ENCODE measurements around the gene YDJC.
"Not testable (repeated sequence)": the region's sequence is repeated elsewhere in the genome, so short reads cannot be mapped to it uniquely, and the experiment has no call there.

Gene YDJC

GRCh38 chr22:21646608-21647590 lies 17.1 kb upstream of the YDJC start:
- Histone ChIP-seq H3K9ac (ENCODE audit: low read length) (no peak overlapping the region), H3K36me3 (ENCODE audit: control insufficient read depth, insufficient read depth, low read length) (no peaks in the 10 kb centered on the region)

GRCh38 chr22:21645513-21645912 lies 15.7 kb upstream of the YDJC start:
- H3K4me1 ChIP-seq (ENCODE audit: control insufficient read depth, insufficient read depth, low read length); H3K36me3 ChIP-seq (ENCODE audit: control insufficient read depth, insufficient read depth, low read length); H3K4me3 ChIP-seq (ENCODE audit: low read length): not testable (repeated sequence)

More at GRCh38 chr22:21646608-21647590, 17.1 kb upstream of the YDJC start:
- no peaks in the 10 kb centered on the region for H3K27me3 ChIP-seq (ENCODE audit: control insufficient read depth, insufficient read depth, low read length)
- no peak overlapping the region for H3K27ac ChIP-seq (ENCODE audit: low read depth, low read length)
- no peak overlapping the region for H3K4me3 ChIP-seq (ENCODE audit: low read length)
- peaks cover 7% of the 10 kb centered on the region for H3K4me1 ChIP-seq (ENCODE audit: control insufficient read depth, insufficient read depth, low read length)

GRCh38 chr22:21643533-21644357 lies 13.9 kb upstream of the YDJC start:
- H3K27me3 ChIP-seq (ENCODE audit: control insufficient read depth, insufficient read depth, low read length), result no peaks in the 10 kb centered on the region
- peak overlapping the region; percentile 84 for H3K4me3 ChIP-seq (ENCODE audit: low read length)
- no peaks in the 10 kb centered on the region for H3K36me3 ChIP-seq (ENCODE audit: control insufficient read depth, insufficient read depth, low read length)
- H3K27ac ChIP-seq (ENCODE audit: low read depth, low read length), result no peak overlapping the region
- H3K4me1 ChIP-seq (ENCODE audit: control insufficient read depth, insufficient read depth, low read length), result peaks cover 4% of the 10 kb centered on the region
- H3K9ac ChIP-seq (ENCODE audit: low read length), result no peak overlapping the region

More at GRCh38 chr22:21645513-21645912, 15.7 kb upstream of the YDJC start:
- not testable (repeated sequence) for H3K9ac ChIP-seq (ENCODE audit: low read length); H3K27me3 ChIP-seq (ENCODE audit: control insufficient read depth, insufficient read depth, low read length); H3K27ac ChIP-seq (ENCODE audit: low read depth, low read length)

- no peaks in the 10 kb centered on the region for H3K36me3 ChIP-seq (ENCODE audit: control insufficient read depth, insufficient read depth, low read length)
- H3K4me1 ChIP-seq (ENCODE audit: control insufficient read depth, insufficient read depth, low read length), result peaks cover 4% of the 10 kb centered on the region
- peak overlapping the region; percentile 12 for H3K27ac ChIP-seq (ENCODE audit: low read depth, low read length)
- peak overlapping the region; percentile 27 for H3K9ac ChIP-seq (ENCODE audit: low read length)
- no peaks in the 10 kb centered on the region for H3K27me3 ChIP-seq (ENCODE audit: control insufficient read depth, insufficient read depth, low read length)
- H3K4me3 ChIP-seq (ENCODE audit: low read length), result peak overlapping the region; percentile 84
Measured at GRCh38 chr22:21642584-21643448, 13.0 kb upstream of the YDJC start.

- peak within 1 kb of the TSS; percentile 12 for H3K27ac ChIP-seq (ENCODE audit: low read depth, low read length)
- H3K27me3 ChIP-seq (ENCODE audit: control insufficient read depth, insufficient read depth, low read length), result no peaks in the 10 kb centered on the region
- peak within 1 kb of the TSS; percentile 84 for H3K4me3 ChIP-seq (ENCODE audit: low read length)
- peak within 1 kb of the TSS; percentile 29 for H3K9ac ChIP-seq (ENCODE audit: low read length)
- peaks cover 4% of the 10 kb centered on the region for H3K4me1 ChIP-seq (ENCODE audit: control insufficient read depth, insufficient read depth, low read length)
- H3K36me3 ChIP-seq (ENCODE audit: control insufficient read depth, insufficient read depth, low read length), result no peaks in the 10 kb centered on the region
Measured at GRCh38 chr22:21641789-21642583, 12.2 kb upstream of the YDJC start, which contains the start of gene SDF2L1. TSS of gene SDF2L1 (plus strand) at chr22:21642302. CDS start at chr22:21642337, 35 bp downstream.

GRCh38 chr22:21641417-21641788 lies 11.6 kb upstream of the YDJC start:
- no peak overlapping the region for H3K27ac ChIP-seq (ENCODE audit: low read depth, low read length)
- H3K27me3 ChIP-seq (ENCODE audit: control insufficient read depth, insufficient read depth, low read length), result no peaks in the 10 kb centered on the region
- no peaks in the 10 kb centered on the region for H3K36me3 ChIP-seq (ENCODE audit: control insufficient read depth, insufficient read depth, low read length)
- peak overlapping the region; percentile 71 for H3K4me3 ChIP-seq (ENCODE audit: low read length)
- no peak overlapping the region for H3K9ac ChIP-seq (ENCODE audit: low read length)
- H3K4me1 ChIP-seq (ENCODE audit: control insufficient read depth, insufficient read depth, low read length), result peaks cover 4% of the 10 kb centered on the region

GRCh38 chr22:21640810-21641209 lies 11.0 kb upstream of the YDJC start:
- H3K27me3 ChIP-seq (ENCODE audit: control insufficient read depth, insufficient read depth, low read length), result no peaks in the 10 kb centered on the region
- no peak overlapping the region for H3K9ac ChIP-seq (ENCODE audit: low read length)
- H3K27ac ChIP-seq (ENCODE audit: low read depth, low read length), result no peak overlapping the region
- H3K4me3 ChIP-seq (ENCODE audit: low read length), result no peak overlapping the region
- peaks cover 4% of the 10 kb centered on the region for H3K4me1 ChIP-seq (ENCODE audit: control insufficient read depth, insufficient read depth, low read length)
- H3K36me3 ChIP-seq (ENCODE audit: control insufficient read depth, insufficient read depth, low read length), result no peaks in the 10 kb centered on the region

- no peaks in the 10 kb centered on the region for H3K36me3 ChIP-seq (ENCODE audit: control insufficient read depth, insufficient read depth, low read length)
- no peak overlapping the region for H3K27ac ChIP-seq (ENCODE audit: low read depth, low read length)
- no peaks in the 10 kb centered on the region for H3K27me3 ChIP-seq (ENCODE audit: control insufficient read depth, insufficient read depth, low read length)
- H3K4me1 ChIP-seq (ENCODE audit: control insufficient read depth, insufficient read depth, low read length), result peaks cover 4% of the 10 kb centered on the region
- no peak overlapping the region for H3K9ac ChIP-seq (ENCODE audit: low read length)
- no peak overlapping the region for H3K4me3 ChIP-seq (ENCODE audit: low read length)
Measured at GRCh38 chr22:21639359-21639758, 9.5 kb upstream of the YDJC start.

- H3K27me3 ChIP-seq (ENCODE audit: control insufficient read depth, insufficient read depth, low read length); H3K4me3 ChIP-seq (ENCODE audit: low read length); H3K36me3 ChIP-seq (ENCODE audit: control insufficient read depth, insufficient read depth, low read length); H3K4me1 ChIP-seq (ENCODE audit: control insufficient read depth, insufficient read depth, low read length); H3K27ac ChIP-seq (ENCODE audit: low read depth, low read length); H3K9ac ChIP-seq (ENCODE audit: low read length): not testable (repeated sequence)
Measured at GRCh38 chr22:21637450-21637849, 7.6 kb upstream of the YDJC start.

GRCh38 chr22:21636629-21637218 lies 6.9 kb upstream of the YDJC start:
- Histone ChIP-seq H3K27me3 (ENCODE audit: control insufficient read depth, insufficient read depth, low read length) (no peaks in the 10 kb centered on the region), H3K4me3 (ENCODE audit: low read length) (no peak overlapping the region), H3K36me3 (ENCODE audit: control insufficient read depth, insufficient read depth, low read length) (no peaks in the 10 kb centered on the region), H3K9ac (ENCODE audit: low read length) (no peak overlapping the region), H3K27ac (ENCODE audit: low read depth, low read length) (no peak overlapping the region), H3K4me1 (ENCODE audit: control insufficient read depth, insufficient read depth, low read length) (no peaks in the 10 kb centered on the region)
